Measurements from ENCODE around the gene THPO.
A peak's percentile ranks its signal among the peaks of the same experiment; 100 is the strongest.

The THPO gene

DNA sequence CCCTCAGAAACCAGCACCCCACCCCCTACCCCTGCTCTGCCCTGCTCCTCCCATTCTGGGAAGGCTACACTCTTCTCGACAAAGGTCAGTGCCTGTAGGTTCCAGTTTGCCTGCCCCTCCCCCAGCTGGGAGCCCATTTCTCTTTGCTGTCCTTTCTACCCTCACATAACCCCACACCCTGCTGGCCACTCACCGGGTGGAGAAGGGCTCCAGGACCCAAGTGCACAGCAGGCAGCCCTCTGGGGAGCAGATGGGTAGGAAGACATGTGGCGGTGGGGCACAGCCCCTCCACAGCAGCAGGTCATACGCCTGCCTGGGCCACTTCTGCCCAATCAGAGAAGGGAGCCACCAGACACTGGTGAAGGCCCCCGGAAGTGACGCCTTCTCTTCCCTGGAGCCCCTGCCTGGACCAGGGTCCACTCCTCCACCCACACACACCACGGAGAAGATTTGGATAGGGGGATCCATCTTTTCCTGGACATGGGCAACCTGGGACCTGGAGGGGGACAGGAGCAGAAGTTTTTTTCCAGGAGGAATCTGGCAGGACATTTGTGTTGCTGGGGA is at the start of gene THPO:
THPO (minus strand) TSS at position 326 of the 564 bp plus-strand sequence. CDS start 1,948 bp downstream, outside the sequence.
- no peak for DNase-seq

DNA sequence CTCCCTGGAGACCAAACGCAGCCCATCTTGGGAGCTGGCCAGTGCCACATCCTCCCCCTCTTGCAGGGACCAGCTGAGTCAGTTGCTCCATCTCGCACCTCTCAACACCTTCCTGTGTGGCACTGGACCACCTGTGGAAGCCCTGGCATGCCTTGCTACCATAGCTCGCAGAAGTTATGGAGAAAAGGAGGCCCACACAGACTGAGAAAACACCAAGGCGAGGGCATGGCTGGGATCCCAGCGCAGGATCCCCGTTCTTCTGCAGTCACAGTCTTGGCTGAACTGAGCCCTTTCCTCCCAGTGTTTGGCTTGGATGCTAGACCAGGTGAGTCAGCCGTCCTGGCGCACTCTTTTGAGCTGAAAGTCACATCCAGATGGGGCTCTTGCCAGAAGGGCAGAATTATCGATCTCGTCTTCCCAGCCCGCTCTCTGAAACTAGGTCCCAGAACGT is 48.7 kb upstream of the THPO start:
- DNase-seq, result no peak

- no peak for DNase-seq
Measured at GRCh38 chr3:184423561-184423960, 45.6 kb upstream of the THPO start.

DNA sequence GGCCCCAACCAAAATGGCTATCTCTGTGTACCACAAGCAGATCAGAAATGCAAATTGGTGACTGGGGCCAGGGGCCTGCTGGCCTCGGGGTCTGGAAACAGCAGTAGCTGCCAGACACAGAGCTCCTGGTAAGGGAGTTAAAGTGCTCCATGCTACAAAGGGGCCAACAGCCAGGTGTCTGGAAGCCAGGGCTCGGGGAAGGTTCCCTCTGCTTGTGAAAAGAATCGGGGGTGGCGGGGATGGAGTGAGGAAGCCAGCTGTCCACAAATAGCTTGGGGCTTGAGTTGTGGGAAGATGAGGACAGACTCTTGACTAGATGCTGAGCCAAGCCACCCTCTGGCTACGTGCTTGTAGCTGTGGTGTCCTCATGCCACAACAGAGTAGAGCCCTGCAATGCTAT is 41.2 kb upstream of the THPO start:
- no peak for DNase-seq

GRCh38 chr3:184417619-184418327 is 39.8 kb upstream of the THPO start:
- peak; percentile 69 for DNase-seq

GRCh38 chr3:184415203-184415490 is 37.1 kb upstream of the THPO start:
- DNase-seq, result no peak

DNA sequence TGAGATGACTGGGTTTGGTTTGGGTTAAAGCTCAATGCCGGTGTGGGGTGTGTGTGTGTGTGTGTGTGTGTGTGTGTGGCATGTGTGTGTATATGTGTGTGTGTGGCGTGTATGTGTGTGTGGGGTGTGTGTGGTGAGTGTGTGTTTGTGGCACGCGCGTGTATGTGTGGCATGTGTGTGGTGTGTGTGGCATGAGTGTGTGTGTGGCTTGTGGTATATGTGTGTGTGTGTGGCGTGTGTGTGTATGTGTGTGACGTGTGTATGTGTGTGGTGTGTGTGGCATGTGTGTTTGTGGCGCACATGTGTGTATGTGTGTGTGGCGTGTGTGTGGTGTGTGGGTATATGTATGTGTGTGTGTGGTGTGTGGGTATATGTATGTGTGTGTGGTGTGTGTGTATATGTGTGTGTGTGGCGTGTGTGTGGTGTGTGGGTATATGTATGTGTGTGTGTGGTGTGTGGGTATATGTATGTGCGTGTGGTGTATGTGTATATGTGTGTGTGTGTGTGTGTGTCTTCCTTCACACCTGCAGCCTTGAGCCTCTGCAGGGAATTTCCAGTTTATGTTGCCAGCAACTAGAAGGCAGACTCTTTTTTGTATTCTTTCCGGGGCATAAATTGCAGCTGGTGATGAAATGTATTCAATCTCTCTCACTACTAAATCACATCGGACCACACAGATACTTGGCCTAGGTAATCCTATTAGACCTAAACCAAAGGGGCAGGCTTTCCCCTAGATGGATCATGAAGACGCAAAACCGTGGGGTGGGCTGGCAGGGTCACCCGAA is 36.6 kb upstream of the THPO start:
- DNase-seq, result no peak

DNA sequence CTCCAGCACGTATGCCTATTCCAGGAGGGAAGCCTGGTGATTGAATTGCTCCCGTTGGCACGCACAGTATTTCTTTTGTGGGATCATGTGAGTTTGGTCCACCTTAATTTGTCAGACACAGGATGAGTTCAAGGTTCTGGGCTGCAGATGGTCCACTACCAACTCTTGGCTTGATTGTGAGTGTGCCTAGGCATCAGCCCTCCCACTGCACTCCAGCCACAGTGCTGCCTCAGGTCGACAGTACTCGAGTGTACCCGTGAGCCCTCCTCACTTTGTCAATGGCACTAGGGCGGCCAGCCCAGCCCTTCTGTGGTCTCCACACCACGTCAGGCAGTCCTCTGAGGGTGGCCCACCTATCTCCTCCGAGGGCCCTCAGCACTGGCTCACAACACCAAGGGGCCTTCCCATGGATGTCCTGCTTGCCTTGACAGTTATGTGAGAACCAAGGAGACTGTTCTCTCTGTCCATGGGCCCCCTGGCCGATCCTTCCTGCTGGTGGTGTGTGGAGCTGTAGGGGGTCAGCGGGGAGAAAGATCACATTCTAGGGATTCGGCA is 32.0 kb upstream of the THPO start:
- DNase-seq, result no peak

- no peak for DNase-seq
Measured at GRCh38 chr3:184409331-184409926, 31.4 kb upstream of the THPO start.

DNA sequence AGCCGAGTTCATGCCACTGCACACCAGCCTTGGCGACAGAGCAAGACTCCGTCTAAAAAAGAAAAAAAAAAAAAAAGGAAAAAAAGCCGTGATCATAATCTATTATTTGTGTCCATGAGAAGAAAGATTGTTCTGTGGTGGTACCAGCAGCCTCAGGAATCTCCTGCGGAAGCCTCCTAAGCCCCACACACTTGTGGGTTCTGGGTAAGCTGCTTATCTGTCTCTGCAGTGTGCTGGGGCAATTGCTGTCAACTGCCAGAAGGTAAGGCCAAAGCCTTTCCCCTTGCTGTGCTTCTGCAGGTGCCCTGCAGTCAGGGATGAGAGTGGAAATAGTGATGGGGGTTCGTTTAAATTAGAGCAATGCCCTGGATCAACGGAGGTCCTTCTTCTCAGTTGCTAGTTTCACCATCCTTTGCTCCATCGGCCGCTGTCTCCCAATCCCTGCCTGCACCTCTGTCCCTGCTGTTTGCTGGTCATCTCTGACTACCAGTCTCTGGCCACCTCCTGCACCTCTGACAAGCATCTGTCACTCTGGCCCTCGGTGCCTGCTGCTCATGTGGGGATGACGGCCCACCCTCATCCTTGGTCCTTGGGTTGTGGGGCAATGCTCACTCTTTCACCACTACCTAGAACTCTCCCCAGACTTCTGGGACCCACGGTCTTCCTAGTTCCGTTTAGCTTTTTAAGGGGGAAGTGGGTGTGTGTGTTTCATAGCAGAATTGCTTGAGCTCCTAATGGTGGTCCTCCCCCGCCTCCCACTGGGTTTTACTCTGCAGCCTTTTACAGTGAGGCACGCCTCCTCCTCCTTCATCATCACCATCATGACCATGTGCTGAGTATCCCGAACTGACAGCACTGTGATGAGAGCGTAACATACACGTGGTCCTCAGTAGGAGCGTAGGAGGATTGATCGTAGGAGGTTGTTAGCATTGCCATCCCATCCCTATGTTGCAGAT is 27.3 kb upstream of the THPO start:
- DNase-seq, result no peak

DNA sequence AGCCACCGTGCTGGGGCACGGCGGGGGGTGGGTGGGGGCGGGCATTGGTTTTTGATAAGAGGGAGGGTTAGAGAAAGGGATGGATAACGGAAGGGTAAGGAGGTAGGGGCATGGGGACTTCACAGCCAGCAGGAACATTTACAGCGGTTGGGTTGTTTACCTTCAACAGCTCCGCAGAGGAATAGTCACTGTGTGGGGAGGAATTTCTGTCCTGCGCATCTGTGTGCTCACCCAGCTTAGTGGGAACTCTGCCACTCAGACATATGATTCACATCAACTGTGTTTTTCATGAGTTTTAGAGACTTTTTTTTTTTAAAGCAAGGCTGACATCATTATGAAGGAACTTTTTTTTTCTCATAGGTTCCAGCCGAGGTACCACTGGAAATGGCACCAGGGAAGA is 21.4 kb upstream of the THPO start:
- DNase-seq, result no peak

DNA sequence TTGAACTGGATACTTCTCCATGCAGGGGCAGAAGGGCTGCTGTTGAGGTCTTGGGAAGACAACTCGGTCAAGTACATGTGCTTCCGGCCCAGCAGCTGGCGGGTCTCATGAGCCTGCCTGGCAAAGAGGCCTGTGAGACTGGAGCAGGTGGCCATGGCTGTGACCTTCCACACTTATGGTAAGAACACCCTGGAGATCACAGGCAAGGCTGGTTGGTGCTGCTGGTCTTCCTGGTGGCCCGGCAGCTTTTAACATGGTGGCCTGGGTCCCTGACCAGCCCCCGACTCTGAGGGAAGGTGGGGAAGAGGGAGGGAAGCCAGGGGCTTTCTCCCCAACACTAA is 17.3 kb upstream of the THPO start:
- DNase-seq, result no peak

DNA sequence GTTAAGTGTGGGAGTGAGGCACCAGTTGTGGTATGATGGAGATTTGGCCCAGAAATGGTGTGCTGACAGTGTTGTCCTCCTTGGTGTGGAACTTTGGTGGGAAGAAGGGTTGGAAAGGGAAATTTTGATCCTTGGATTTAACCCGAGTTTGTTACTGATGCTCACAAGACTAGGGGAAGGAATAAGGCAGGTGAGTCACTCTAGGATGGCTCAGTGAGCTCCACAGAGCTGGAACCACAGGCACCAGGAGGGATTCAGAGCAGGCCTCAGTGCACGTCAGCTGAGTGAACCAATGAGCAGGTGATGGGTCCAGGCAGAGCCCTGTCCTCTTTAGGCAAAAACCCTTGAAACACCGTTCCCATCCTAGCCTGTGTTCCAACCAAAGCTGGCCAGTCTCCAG is 13.3 kb upstream of the THPO start:
- DNase-seq, result no peak

- DNase-seq, result no peak
Measured at GRCh38 chr3:184389935-184390528, 12.0 kb upstream of the THPO start.

GRCh38 chr3:184389384-184389783 is 11.4 kb upstream of the THPO start:
- DNase-seq, result no peak

DNA sequence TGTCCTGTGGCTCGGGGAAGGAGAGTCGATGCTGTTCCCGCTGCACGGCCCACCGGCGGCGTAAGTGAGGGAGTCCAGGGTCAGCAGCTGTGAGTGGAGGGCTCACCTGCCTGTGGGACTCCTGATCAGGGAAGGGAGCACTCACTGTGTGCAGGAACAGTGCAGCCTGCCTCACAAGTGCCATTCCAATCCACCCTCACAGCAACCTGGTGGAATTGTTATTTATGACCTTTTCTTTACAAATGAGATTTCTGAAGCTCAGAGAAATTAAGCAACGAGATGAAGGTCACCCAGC is 10.9 kb upstream of the THPO start:
- no peak for DNase-seq

DNA sequence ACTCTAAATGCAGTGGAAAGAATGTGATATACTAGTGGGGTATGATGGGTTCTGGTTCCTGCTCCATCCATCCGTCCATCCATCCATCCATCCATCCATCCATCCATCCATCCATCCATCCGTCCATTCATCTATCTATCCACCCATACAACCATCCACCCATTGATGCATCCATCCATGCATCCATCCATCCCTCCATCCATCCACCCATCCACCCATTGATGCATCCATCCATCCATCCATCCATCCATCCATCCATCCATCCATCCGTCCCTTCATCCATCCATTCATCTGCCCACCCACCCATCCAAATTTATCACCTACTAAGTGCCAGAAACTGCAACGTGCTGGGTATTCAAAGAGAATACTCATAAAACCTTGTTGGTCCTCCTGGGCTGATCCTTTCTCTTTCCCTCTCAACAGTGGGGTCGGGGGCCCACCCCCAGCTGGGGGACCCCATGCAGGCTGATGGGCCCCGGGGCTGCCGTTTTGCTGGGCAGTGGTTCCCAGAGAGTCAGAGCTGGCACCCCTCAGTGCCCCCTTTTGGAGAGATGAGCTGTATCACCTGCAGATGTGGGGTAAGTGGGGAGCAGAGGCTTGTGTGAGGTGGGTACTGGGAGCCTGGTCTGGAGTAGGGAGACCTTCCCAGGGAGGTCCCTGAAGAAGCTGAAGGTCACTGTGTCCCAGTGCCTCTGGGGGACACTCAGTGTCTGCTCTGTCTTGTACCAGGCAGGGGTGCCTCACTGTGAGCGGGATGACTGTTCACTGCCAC is 10.3 kb upstream of the THPO start:
- no peak for DNase-seq

DNA sequence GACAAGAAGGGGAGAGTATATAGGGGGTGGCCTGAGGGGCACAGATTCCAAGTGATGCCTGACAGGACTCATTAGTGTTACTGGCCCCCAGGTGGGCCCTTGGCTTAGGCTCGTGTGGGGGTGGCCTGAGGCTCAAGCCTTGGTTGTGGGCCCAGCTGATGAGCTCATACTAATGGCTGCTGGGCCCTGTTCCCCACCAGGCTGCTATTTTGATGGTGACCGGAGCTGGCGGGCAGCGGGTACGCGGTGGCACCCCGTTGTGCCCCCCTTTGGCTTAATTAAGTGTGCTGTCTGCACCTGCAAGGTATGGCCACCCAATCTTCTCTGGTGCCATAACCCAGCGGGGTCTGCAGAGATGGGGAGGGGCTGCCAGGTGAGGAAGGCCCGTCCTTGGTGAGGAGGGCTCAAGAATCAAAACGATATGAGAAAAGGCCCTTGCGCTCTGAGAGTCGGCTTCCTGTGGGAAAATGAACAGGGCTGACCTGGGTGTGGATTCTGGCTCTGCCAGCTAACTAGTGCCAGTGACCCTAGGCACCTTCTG is 9.2 kb upstream of the THPO start:
- no peak for DNase-seq

DNA sequence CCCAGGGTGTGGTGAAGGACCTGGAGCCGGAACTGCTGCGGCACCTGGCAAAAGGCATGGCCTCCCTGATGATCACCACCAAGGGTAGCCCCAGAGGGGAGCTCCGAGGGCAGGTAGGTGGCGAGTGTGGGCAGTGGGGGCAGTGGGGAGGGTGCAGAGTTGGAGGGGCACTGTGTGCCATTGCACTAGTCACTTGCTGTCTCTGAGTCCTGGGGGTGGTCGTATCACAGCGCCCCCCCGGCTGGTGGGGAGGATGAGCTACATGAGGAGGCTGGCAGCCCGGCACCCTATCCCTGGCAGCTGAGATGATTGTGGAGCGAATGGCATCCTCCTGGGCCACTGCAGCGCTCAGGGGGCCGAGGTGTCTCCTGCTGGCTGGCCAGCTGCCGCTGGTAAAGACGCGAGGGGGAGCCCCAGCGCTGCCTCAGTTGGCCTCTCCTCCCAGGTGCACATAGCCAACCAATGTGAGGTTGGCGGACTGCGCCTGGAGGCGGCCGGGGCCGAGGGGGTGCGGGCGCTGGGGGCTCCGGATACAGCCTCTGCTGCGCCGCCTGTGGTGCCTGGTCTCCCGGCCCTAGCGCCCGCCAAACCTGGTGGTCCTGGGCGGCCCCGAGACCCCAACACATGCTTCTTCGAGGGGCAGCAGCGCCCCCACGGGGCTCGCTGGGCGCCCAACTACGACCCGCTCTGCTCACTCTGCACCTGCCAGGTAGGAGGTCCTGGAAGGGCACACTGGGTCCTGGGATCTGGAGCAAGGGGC is 8.2 kb upstream of the THPO start:
- DNase-seq, result no peak

DNA sequence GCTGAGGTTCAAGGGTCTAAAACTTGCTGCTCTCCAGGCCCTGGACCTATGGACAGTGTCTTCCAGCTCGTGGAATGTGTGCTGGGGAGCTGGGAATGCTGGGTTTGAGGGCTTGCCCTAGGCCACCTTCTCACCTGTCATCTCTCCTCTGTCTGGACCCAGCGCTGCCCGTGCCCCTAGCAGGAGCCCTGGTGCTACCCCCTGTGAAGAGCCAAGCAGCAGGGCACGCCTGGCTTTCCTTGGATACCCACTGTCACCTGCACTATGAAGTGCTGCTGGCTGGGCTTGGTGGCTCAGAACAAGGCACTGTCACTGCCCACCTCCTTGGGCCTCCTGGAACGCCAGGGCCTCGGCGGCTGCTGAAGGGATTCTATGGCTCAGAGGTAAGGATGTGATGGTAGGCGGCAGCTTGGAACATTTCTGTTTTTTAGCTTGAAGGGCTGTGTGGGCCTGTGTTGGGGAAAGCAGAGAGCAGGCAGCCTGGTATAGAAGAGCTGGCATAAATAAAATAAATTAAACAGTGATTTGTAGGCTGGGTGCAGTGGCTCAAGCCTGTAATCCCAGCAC is 6.9 kb upstream of the THPO start:
- no peak for DNase-seq

All from 8988T (cell line).